Kidney (tissue), 14 donors: Measurements from ENCODE around the gene AP2M1. TPM values are rescaled to one million over a fixed set of nuclear protein-coding genes. Genes with fewer than 3 reads are reported as not detected.

Experiments
- DNase-seq, 5 donors: peaks; one replicate each; pipeline ENCODE4 v3.0.0-alpha.2; 2013 to 2020
- FAIRE-seq: peaks from 2 replicates; lab custom pipeline; 2012; peaks lifted over from hg19 to GRCh38; lab: Jason Lieb, UNC
- H3K27ac ChIP-seq, 2 donors: one replicate each; pipeline ENCODE4 v1.7.0; 2013; ENCODE audit warnings: low read depth in 2 of 2, low read length in 2 of 2, inconsistent platforms in 1 of 2
- H3K27me3 ChIP-seq: one replicate; pipeline ENCODE4 v1.7.1; 2013; ENCODE audit warnings: low read length, inconsistent platforms; ENCODE audit not compliant: control insufficient read depth, insufficient read depth
- H3K36me3 ChIP-seq, 3 donors: one replicate each; pipeline versions ENCODE4 v1.7.0 to v1.7.1; 2013; ENCODE audit warnings: low read length in 3 of 3, control low read depth in 1 of 3, inconsistent platforms in 1 of 3; ENCODE audit not compliant: insufficient read depth in 3 of 3, control insufficient read depth in 2 of 3
- H3K4me1 ChIP-seq, 3 donors: one replicate each; pipeline versions ENCODE4 v1.7.0 to v1.7.1; 2013; ENCODE audit warnings: low read length in 3 of 3, inconsistent platforms in 1 of 3, low read depth in 1 of 3; ENCODE audit not compliant: control insufficient read depth in 2 of 3, insufficient read depth in 2 of 3
- H3K4me3 ChIP-seq, 3 donors: one replicate each; pipeline versions ENCODE4 v1.7.0 to v1.8.1; 2013; ENCODE audit warnings: low read length in 3 of 3, control low read depth in 1 of 3, inconsistent platforms in 1 of 3
- H3K9ac ChIP-seq, 3 donors: one replicate each; pipeline versions ENCODE4 v1.7.0 to v1.7.1; 2013; ENCODE audit warnings: low read length in 3 of 3, control low read depth in 1 of 3, inconsistent platforms in 1 of 3
- H3K9me3 ChIP-seq, 3 donors: one replicate each; pipeline versions ENCODE4 v1.7.0 to v1.7.1; 2013; ENCODE audit warnings: low read length in 3 of 3, control low read depth in 1 of 3, inconsistent platforms in 1 of 3; ENCODE audit not compliant: control insufficient read depth in 2 of 3, insufficient read depth in 1 of 3
- CTCF ChIP-seq: IDR thresholded peaks from 3 replicates; pipeline ENCODE4 v1.5.1; 2012; ENCODE audit warnings: mild to moderate bottlenecking, moderate library complexity, borderline replicate concordance; ENCODE audit not compliant: insufficient read depth; ENCODE audit errors: extremely low read depth
- intact Hi-C: fragments of 100-400 bp; cut with DNase I; formaldehyde crosslinking; loops from one replicate; pipeline ENCODE4 v1.11.1; 2022
- polyA plus RNA-seq: library from polyadenylated mRNA; stranded (reverse); fragments of 350-450 nt; fragmentation: Illumina TruSeq; extraction: RNeasy Lipid Tissue Mini Kit (QIAGEN cat#74804); gene quantifications from one replicate; pipeline ENCODE4 v1.2.3, GENCODE V29; 2014; ENCODE audit warnings: low read depth, low replicate concordance; ENCODE audit not compliant: insufficient read depth
- total RNA-seq: library from RNA; stranded (reverse); fragmentation: NEBNext Ultra II Directional; extraction: Animal tissue kit (Norgen Biotek cat#: 25700); gene quantifications from one replicate; pipeline ENCODE4 v1.2.1, GENCODE V29; 2021
- donor health status: control.
- donor health status: control.
- donor health status: control.
- donor health status: control.
- donor health status: control.
- donor health status: DM: yes; HTN: yes; CAD: no.
- donor health status: Normal renal cell carcinoma (clear cell type).

The AP2M1 gene
- total and polyA plus RNA-seq, 2 donors from 2014 or later, result 329 to 353 TPM

DNA sequence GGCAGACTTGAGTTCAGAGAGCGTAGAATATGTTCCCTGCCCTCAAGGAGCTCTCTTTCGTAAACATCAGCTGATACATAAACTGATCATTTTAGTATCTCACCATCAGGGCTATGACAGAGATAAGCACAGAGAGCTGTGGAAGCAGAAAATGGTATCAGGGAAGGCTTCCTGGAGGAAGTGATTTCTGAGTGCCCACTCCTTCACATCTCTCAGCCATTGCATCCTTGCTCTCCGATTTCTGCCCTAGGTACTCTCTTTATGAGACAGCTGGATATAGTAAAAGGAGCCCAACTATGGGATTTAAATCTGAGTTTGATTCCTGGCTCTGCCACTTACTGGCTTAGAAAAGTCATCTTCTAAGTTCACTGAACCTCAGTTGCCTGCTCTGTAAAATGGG lies 9.1 kb upstream of the AP2M1 start:
- Histone ChIP-seq H3K36me3 (peaks cover 12 to 57% (median 33%) of the 10 kb centered on the region in 3 donors), H3K4me1 (peaks cover 0 to 4% (median 0%) of the 10 kb centered on the region in 3 donors), H3K27ac (no peak overlapping the region), H3K9me3 (no peaks in the 10 kb centered on the region), H3K27me3 (no peaks in the 10 kb centered on the region), H3K9ac (no peak overlapping the region), H3K4me3 (no peak overlapping the region)
- intact Hi-C loops, result no loop called here
- TF ChIP-seq CTCF, result no peak
- no peak for FAIRE-seq
- DNase-seq, result no peak

- no peak for DNase-seq
- no peak overlapping the region for H3K9ac ChIP-seq
- intact Hi-C loops, result no loop called here
- no peak for FAIRE-seq
- H3K36me3 ChIP-seq, result peaks cover 12 to 64% (median 36%) of the 10 kb centered on the region in 3 donors
- H3K4me1 ChIP-seq, result no peaks in the 10 kb centered on the region
- H3K4me3 ChIP-seq, result no peak overlapping the region
- H3K9me3 ChIP-seq, result no peaks in the 10 kb centered on the region
- no peak for TF ChIP-seq CTCF
- no peaks in the 10 kb centered on the region for H3K27me3 ChIP-seq
- no peak overlapping the region for H3K27ac ChIP-seq
Observed at GRCh38 chr3:184166671-184167070, 8.0 kb upstream of the AP2M1 start.

- no peak for DNase-seq
- Histone ChIP-seq H3K4me1 (no peaks in the 10 kb centered on the region), H3K9ac (no peak overlapping the region), H3K4me3 (no peak overlapping the region), H3K36me3 (peaks cover 12 to 64% (median 34%) of the 10 kb centered on the region in 3 donors), H3K27ac (no peak overlapping the region), H3K27me3 (no peaks in the 10 kb centered on the region), H3K9me3 (no peaks in the 10 kb centered on the region)
- no peak for FAIRE-seq
- intact Hi-C loops, result no loop called here
- no peak for TF ChIP-seq CTCF
Observed at GRCh38 chr3:184167786-184168185, 6.9 kb upstream of the AP2M1 start.

DNA sequence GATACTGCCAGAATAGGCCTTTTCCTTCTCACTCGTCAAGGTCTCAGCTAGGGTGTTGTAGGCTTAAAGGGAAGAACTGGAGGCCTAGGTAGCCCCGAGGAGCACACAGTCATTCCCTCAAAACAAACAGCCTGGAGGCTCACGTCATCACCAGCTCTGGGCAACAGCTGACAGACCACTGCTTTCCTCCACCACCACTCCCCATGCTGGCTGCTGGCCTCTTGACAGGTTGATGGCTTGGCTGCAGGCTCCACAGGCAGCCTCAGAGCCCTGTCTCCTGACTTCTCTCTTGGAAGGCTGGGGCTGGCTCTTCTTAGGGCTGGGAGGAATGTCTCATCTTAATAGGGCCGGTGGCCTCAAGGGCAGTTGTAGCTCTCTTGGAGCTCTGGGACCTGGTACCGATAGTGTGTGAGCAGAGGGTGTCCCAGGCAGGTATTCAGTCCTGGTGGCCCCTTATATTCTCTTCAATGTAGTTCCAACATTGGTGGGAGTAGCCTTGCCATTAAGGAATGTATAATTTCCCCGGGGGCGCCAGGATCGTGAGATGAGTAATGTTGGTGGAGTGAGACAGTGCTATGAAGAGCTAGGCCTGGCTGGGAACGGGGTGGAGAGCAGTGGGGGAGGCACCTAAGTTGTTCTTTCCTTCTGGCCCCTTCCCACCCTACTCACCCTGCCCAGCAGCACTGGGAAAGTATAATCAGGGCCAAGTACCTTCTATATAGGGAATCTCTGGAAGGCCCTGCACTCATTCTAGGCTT lies 6.1 kb upstream of the AP2M1 start:
- Histone ChIP-seq H3K4me1 (no peaks in the 10 kb centered on the region), H3K4me3 (no peak overlapping the region), H3K9me3 (no peaks in the 10 kb centered on the region), H3K27ac (no peak overlapping the region), H3K36me3 (peaks cover 12 to 62% (median 34%) of the 10 kb centered on the region in 3 donors), H3K9ac (no peak overlapping the region), H3K27me3 (no peaks in the 10 kb centered on the region)
- DNase-seq, result no peak
- no peak for TF ChIP-seq CTCF
- intact Hi-C loops, result no loop called here
- no peak for FAIRE-seq
